ENCODE measurements around the gene OR11H12. TPM values are rescaled to one million over a fixed set of nuclear protein-coding genes. Genes with fewer than 3 reads are reported as not detected.
"Not testable (repeated sequence)": the region's sequence is repeated elsewhere in the genome, so short reads cannot be mapped to it uniquely, and the experiment has no call there.

OR11H12 gene, protein sequence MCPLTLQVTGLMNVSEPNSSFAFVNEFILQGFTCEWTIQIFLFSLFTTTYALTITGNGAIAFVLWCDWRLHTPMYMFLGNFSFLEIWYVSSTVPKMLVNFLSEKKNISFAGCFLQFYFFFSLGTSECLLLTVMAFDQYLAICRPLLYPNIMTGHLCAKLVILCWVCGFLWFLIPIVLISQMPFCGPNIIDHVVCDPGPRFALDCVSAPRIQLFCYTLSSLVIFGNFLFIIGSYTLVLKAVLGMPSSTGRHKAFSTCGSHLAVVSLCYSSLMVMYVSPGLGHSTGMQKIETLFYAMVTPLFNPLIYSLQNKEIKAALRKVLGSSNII
- not detected in 3 replicates for total RNA-seq
- long read RNA-seq, result 0 reads

- H3K27ac Mint-ChIP-seq (ENCODE audit: unreplicated experiment); H3K9me3 Mint-ChIP-seq (ENCODE audit: low read depth); H3K27me3 Mint-ChIP-seq (ENCODE audit: low read depth); H3K4me3 Mint-ChIP-seq (ENCODE audit: unreplicated experiment); H3K4me1 Mint-ChIP-seq (ENCODE audit: low read depth); H3K36me3 Mint-ChIP-seq (ENCODE audit: low read depth); DNase-seq (ENCODE audit: low spot score): not testable (repeated sequence)
Observed at GRCh38 chr14:18600817-18601216, at the start of gene OR11H12. OR11H12 (plus strand) TSS chr14:18601117; CDS start chr14:18601117, 0 bp downstream.

DNA sequence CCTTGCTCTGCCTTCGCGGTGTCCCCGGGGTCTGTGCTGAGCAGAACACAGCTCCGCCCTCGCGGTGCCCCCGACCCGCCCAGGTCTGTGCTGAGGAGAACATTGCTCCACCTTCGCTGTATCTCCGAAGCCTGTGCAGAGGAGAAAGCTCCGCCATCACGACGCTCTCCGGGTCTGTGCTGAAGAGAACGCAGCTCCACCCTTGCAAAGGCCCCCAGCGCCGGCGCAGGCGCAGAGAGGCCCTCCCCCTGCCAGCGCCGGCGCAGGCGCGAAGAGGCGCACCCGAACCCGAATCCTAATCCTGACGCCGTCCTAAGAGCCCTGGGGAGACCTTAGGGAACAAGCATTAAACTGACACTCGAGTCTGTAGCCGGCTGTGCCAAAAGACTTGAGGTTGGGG is 18.0 kb upstream of the OR11H12 start:
- not testable (repeated sequence) for H3K4me1 Mint-ChIP-seq (ENCODE audit: low read depth); DNase-seq (ENCODE audit: low spot score); H3K9me3 Mint-ChIP-seq (ENCODE audit: low read depth); H3K4me3 Mint-ChIP-seq (ENCODE audit: unreplicated experiment); H3K36me3 Mint-ChIP-seq (ENCODE audit: low read depth); H3K27ac Mint-ChIP-seq (ENCODE audit: unreplicated experiment); H3K27me3 Mint-ChIP-seq (ENCODE audit: low read depth)

DNA sequence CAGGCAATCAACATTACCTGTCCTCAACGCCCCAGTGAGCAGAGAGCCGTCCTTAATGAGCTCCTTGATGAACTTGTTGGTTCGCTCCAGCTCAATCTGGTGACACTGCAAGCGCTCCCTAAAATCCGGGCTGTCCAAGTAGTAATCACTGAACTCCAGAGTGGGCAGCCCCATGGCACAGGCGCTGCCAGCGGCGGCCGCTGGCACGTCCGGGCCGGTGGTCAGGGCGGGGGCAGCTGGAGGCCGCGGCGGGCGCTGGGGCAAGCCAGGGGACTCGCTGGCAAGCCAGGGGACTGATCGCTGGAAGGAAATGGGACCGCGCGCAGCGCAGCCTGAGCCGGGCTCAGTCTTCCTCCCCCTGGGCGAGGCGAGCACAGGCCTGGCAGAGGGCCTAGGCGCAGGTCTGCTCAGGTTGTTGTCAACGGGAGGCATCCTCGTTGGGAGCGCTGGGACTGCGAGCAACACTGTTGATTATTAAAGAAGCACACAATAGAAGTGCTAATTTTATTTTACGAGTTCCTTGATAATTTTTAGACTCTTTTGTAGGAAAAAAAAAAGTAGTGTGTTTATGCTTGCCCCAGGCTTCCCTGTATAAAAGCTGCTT is 25.8 kb downstream of the OR11H12 start:
- DNase-seq (ENCODE audit: low spot score), result peak; percentile 15
- not testable (repeated sequence) for H3K27me3 Mint-ChIP-seq (ENCODE audit: low read depth); H3K9me3 Mint-ChIP-seq (ENCODE audit: low read depth); H3K4me1 Mint-ChIP-seq (ENCODE audit: low read depth); H3K27ac Mint-ChIP-seq (ENCODE audit: unreplicated experiment); H3K36me3 Mint-ChIP-seq (ENCODE audit: low read depth); H3K4me3 Mint-ChIP-seq (ENCODE audit: unreplicated experiment)

GRCh38 chr14:18636066-18636465 is 35.1 kb downstream of the OR11H12 start:
- H3K4me3 Mint-ChIP-seq (ENCODE audit: unreplicated experiment); H3K27ac Mint-ChIP-seq (ENCODE audit: unreplicated experiment); H3K36me3 Mint-ChIP-seq (ENCODE audit: low read depth); H3K4me1 Mint-ChIP-seq (ENCODE audit: low read depth); DNase-seq (ENCODE audit: low spot score); H3K27me3 Mint-ChIP-seq (ENCODE audit: low read depth); H3K9me3 Mint-ChIP-seq (ENCODE audit: low read depth): not testable (repeated sequence)

- DNase-seq (ENCODE audit: low spot score); H3K4me3 Mint-ChIP-seq (ENCODE audit: unreplicated experiment); H3K27ac Mint-ChIP-seq (ENCODE audit: unreplicated experiment); H3K27me3 Mint-ChIP-seq (ENCODE audit: low read depth); H3K9me3 Mint-ChIP-seq (ENCODE audit: low read depth); H3K4me1 Mint-ChIP-seq (ENCODE audit: low read depth); H3K36me3 Mint-ChIP-seq (ENCODE audit: low read depth): not testable (repeated sequence)
Observed at GRCh38 chr14:18638032-18638431, 37.1 kb downstream of the OR11H12 start.

GRCh38 chr14:18638785-18639184 is 37.9 kb downstream of the OR11H12 start:
- not testable (repeated sequence) for H3K4me1 Mint-ChIP-seq (ENCODE audit: low read depth); DNase-seq (ENCODE audit: low spot score); H3K36me3 Mint-ChIP-seq (ENCODE audit: low read depth); H3K27ac Mint-ChIP-seq (ENCODE audit: unreplicated experiment); H3K27me3 Mint-ChIP-seq (ENCODE audit: low read depth); H3K4me3 Mint-ChIP-seq (ENCODE audit: unreplicated experiment); H3K9me3 Mint-ChIP-seq (ENCODE audit: low read depth)

GRCh38 chr14:18646075-18646730 is 45.3 kb downstream of the OR11H12 start:
- DNase-seq (ENCODE audit: low spot score); H3K4me1 Mint-ChIP-seq (ENCODE audit: low read depth); H3K27me3 Mint-ChIP-seq (ENCODE audit: low read depth); H3K9me3 Mint-ChIP-seq (ENCODE audit: low read depth); H3K27ac Mint-ChIP-seq (ENCODE audit: unreplicated experiment); H3K36me3 Mint-ChIP-seq (ENCODE audit: low read depth); H3K4me3 Mint-ChIP-seq (ENCODE audit: unreplicated experiment): not testable (repeated sequence)

Data from chondrocyte (in vitro differentiated cells).